NCI-H82 treated with DMSO at 0.1 percent for 48 hours (cell line): ENCODE results near the gene EBI3.
"Not testable (repeated sequence)": the region's sequence is repeated elsewhere in the genome, so short reads cannot be mapped to it uniquely, and the experiment has no call there.

Experiments used
- DNase-seq: peaks from one replicate; lab custom pipeline; 2025; ENCODE audit not compliant: unreplicated experiment; lab: John Stamatoyannopoulos, UW

The EBI3 gene

DNA sequence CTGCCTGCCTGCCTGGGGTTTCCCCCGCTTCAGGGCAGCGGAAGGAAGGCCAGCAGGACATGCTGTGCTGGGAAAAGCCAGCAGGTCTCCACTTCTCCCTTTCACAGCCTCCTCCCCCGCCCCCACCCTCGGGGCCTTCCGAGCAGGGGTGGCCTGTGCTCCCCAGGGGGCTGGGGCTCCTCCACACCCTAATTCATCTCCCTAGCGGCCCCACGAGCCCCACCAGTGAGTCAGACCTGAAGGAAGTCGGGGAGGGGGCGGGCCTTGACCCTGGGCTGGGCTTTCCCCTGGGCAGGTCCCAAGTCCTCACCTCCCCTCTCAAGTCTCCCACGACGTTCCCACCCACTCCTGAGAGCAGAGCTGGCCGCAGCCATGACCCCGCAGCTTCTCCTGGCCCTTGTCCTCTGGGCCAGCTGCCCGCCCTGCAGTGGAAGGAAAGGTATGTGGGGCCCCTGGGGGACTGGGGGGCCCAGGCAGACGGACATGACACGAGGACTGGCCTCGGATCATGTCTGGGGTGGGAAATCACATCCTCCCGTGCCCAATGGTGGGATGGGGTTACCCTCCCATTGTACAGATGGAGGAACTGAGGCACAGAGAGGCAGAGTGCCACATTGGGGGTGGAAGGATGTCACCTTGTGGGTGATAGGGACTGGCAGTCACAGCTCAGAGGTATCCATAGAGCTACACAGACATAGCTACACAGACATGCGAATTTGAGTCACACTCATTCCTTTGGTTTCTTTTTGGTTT is at the start of gene EBI3:
TSS of gene EBI3 (plus strand) at position 345 of the 753 bp plus-strand sequence. CDS start at position 373, 28 bp downstream.
- DNase-seq, result no peak

GRCh38 chr19:4181053-4181508 is 48.2 kb upstream of the EBI3 start:
- no peak for DNase-seq

GRCh38 chr19:4182084-4182810 is 47.1 kb upstream of the EBI3 start, which contains the start of the genes ANKRD24 and SIRT6:
Gene ANKRD24, plus strand, starts transcription at chr19:4182689. Its CDS starts 3,737 bp downstream, at chr19:4186426.
Gene SIRT6, minus strand, starts transcription at chr19:4182563. Its CDS starts 24 bp downstream, at chr19:4182539.
- DNase-seq, result peak; percentile 52

GRCh38 chr19:4183967-4184717 is 45.2 kb upstream of the EBI3 start:
- no peak for DNase-seq

GRCh38 chr19:4184718-4185352 is 44.5 kb upstream of the EBI3 start:
- DNase-seq, result no peak

GRCh38 chr19:4185413-4186086 is 43.8 kb upstream of the EBI3 start:
- no peak for DNase-seq

DNA sequence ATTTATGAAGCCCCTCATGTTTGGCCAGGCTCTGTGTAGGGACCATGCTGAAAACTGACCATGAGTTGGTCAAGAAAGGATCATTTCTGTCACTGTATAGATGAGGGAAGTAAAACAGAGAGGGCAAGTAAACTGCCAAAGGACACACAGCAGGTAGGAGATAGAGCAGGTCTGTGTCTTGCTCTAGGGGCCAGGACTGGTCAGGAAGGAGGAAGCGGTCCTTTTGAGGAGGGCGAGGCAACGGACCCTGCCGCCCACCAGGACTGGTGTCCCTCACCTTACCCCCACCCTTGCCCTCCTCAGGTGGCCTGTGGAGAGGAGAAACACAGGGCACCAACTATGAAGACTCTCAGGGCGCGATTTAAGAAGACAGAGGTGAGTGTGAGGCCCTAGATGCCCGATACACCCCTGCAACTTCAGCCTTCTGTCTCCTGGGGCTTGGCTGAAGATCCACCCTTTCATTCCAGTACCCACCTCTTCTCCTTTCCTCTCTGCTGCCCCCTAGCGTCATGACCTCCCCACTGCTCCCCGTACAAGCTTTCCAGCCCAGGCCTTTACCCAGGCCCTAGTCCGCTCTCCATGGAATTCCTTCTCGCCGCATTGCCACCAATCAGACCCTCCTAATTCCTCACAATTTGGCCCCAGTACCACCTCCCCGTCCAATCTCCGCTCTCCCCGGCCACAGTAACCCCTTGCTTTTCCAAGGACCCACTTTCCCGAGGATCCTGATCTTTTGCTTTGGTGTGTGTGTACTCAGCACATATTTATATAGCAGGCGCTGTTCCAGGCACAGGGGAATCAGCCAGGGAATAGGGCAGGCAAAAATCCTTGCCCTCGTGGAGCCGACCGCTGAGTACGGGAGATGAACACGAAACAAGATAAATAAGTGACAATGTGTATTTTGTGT is 43.0 kb upstream of the EBI3 start:
- peak; percentile 44 for DNase-seq

GRCh38 chr19:4187313-4188122 is 41.8 kb upstream of the EBI3 start:
- DNase-seq, result no peak

DNA sequence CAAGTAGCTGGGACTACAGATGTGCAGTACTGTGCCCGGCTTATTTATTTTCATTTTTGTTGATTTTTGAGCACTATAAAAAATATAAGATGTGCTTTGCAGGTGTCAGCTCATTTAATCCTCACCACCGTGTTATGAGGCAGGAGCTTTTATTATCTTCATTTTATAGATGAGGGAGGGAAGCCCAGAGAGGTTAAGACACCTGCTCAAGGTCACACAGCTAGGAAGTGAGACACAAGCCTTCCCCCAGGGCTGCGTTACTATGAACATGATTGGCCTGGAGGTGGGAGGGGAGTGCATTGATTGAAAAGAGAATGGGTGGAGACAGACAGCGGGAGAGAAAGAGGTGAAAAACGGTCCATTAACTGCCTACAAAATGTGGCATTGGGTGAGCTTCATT is 39.7 kb upstream of the EBI3 start:
- no peak for DNase-seq

DNA sequence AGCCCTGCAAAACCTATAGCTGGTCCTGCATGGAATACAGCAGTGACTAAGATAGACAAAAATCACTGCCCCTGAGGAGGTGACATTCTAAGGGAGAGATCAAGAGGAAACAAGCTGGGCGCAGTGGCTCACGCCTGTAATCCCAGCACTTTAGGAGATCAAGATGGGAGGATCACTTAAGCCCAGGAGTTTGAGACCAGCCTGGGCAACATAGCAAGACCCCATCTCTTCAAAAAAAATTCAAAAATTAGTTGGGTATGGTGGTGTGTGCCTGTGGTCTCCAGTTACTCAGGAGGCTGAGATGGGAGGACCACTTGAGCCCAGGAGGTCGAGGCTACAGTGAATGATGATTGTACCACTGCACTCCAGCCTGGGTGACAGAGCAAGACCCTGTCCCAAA is 36.8 kb upstream of the EBI3 start:
- DNase-seq, result not testable (repeated sequence)

GRCh38 chr19:4194353-4194752 is 35.0 kb upstream of the EBI3 start:
- no peak for DNase-seq

- DNase-seq, result no peak
Observed at GRCh38 chr19:4196009-4196408, 33.3 kb upstream of the EBI3 start.

DNA sequence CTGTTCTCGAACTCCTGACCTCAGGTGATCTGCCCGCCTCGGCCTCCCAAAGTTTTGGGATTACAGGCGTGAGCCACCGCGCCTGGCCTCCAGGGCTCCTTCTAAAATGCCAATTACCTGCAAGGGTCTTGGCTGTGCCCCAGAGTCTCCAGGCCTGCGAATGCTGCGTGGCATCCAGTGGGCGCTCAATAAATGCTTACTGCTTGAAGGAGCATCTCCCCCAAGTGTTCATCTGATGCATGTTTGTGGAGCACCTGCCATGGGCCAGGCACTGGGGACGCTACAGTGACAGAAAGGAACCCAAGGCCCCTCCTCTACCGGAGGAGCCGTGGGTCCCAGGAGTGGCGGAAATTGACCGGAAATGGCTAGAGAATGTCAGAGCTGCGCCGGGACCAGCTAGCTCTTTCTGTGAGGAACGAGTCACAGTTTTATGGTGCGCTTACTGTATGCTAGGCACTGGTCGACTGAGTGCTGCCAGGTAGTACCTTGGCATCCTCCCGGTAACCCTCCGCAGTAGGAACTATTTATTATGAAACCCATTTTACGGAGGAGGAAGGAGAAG is 32.7 kb upstream of the EBI3 start:
- no peak for DNase-seq

DNA sequence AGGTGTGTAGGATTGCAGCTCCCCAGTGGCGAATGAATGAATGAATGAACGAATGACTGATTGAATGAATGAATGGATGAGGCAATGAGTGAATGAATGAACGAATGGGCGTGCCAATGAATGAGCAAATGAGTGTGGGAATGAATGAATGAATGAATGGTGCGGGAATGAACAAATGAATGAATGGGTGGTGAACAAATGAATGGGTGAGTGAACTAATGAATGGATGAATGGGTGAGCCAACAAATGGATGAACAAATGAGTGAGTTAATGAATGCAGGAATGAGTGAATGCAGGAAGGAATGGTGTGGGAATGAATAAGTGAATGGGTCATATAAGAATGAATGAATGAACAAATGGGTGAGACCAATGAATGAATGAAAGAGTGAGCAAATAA is 32.1 kb upstream of the EBI3 start:
- DNase-seq, result no peak

GRCh38 chr19:4197625-4198466 is 31.5 kb upstream of the EBI3 start:
- DNase-seq, result no peak

DNA sequence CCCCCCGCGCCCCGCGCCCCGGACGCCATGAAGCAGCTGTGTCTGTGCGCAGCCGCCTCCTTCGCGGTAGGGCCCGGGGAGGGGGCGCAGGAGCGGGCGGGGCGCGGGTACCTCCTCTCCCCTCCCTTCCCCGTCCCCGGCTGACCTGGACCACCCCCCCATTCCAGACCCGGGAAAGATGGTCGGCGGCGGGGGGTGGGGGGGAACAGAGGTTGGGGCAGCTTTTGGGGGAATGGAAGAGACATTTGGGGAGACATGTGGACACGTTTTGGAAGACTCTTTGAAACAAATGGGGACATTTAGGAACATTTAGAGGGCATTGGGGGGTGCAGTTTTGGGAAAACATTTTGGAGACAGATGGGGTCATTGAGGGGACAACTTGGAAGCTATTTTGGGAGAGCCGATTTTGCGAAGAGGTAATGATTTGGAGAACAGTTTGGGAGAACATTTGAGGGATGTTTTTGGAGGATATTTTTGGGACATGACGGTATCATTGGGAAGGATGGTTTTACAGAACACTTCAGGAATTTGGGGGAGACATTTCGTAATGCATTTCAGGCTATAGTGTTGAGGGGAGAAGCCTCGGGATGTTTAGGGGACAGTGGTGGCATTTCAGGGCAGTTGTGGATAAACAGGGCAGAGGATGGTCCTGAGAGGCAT is 30.7 kb upstream of the EBI3 start:
- DNase-seq, result no peak
